Spleen (tissue), 7 donors: ENCODE measurements around the gene GPRC5C.

Experiments used
- POLR2A ChIP-seq, 3 donors: fragments of 450-650 bp; IDR thresholded peaks; one replicate each; pipeline ENCODE4 v1.5.1; 2017; ENCODE audit warnings: antibody characterized with exemption in 3 of 3, mild to moderate bottlenecking in 1 of 3
- POLR2AphosphoS5 ChIP-seq, 3 donors: sonication (generic); formaldehyde crosslinking; IDR thresholded peaks; one replicate each; pipeline ENCODE4 v1.5.1; 2017; ENCODE audit warnings: antibody characterized with exemption in 3 of 3
- TF ChIP-seq, protein P1 (sequence below), 11 experiments: fragments of 200-600 bp in 7 of 11; fragments of 450-650 bp in 4 of 11; sonication (generic) in 4 of 11; IDR thresholded peaks in 8 of 11; conservative IDR thresholded peaks in 3 of 11; 1 replicate in 7 of 11; 2 replicates in 4 of 11; pipeline versions ENCODE4 v1.4.0 to v1.8.0; 2016 to 2021; ENCODE audit warnings: antibody characterized with exemption in 11 of 11, inconsistent platforms in 4 of 11, mild to moderate bottlenecking in 1 of 11
- donor health status: DM: no; HTN: no; CAD: no; lungs with moderate emphysema.
- donor health status: DM: no; HTN: no; CAD: no.
- donor health status: DM: no; HTN: no; CAD: no.

DNA sequence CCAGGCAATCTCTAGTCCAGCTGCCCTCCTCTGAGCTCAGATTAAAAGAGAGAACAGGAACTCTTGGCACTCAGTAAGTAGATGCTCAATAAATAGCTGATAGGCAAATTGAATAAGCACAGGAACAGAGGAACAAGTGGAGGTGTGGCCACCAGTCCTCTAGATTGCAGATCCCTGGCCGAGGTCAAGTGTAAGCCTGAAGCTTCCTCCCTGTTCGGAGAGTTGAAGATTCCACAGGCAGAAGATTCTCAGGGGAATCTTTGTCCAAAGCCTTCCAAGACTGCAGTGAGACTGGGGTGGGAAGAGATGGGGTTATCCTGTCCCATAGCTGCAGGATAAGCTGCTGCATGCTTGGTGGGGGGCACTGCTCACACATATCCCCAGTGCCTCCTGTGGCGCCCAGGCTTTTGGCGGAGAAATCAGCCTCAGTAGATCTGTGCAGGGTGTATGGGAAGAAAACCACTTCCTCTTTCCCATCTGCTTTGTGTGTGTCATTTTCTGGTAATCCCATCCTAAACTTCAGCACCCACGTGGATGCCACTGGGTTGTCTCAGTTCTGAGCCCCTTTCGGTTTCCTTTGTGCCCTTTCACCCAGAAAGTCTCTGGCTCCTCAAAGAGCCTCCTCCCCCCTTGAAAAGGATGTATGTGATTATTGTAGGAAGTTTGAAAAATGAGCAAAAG, 46.7 kb downstream of the GPRC5C start:
- TF ChIP-seq, protein P1, sequence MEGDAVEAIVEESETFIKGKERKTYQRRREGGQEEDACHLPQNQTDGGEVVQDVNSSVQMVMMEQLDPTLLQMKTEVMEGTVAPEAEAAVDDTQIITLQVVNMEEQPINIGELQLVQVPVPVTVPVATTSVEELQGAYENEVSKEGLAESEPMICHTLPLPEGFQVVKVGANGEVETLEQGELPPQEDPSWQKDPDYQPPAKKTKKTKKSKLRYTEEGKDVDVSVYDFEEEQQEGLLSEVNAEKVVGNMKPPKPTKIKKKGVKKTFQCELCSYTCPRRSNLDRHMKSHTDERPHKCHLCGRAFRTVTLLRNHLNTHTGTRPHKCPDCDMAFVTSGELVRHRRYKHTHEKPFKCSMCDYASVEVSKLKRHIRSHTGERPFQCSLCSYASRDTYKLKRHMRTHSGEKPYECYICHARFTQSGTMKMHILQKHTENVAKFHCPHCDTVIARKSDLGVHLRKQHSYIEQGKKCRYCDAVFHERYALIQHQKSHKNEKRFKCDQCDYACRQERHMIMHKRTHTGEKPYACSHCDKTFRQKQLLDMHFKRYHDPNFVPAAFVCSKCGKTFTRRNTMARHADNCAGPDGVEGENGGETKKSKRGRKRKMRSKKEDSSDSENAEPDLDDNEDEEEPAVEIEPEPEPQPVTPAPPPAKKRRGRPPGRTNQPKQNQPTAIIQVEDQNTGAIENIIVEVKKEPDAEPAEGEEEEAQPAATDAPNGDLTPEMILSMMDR (IDR thresholded peaks at IDR 0.05 in 8 of 11, conservative IDR thresholded peaks at IDR 0.05 in 3 of 11), result no peak
- TF ChIP-seq POLR2AphosphoS5 (IDR thresholded peaks at IDR 0.05) (peak in 2 of 3 donors; percentile 54 to 71), POLR2A (IDR thresholded peaks at IDR 0.05) (no peak)
